MG63 (cell line): ENCODE measurements around the gene TAAR2. TPM values are rescaled to one million over a fixed set of nuclear protein-coding genes. Genes with fewer than 3 reads are reported as not detected.
A peak's percentile ranks its signal among the peaks of the same experiment; 100 is the strongest.
"Not testable (repeated sequence)": the region's sequence is repeated elsewhere in the genome, so short reads cannot be mapped to it uniquely, and the experiment has no call there.

ENCODE experiments used
- DNase-seq: peaks from one replicate; pipeline ENCODE4 v3.0.0-alpha.2; 2020
- H3K27me3 ChIP-seq: fragments of 250-450 bp; sonication (Bioruptor Pico); 2 replicates; pipeline ENCODE4 v1.5.1; 2020; ENCODE audit warnings: mild to moderate bottlenecking, moderate library complexity
- H3K36me3 ChIP-seq: fragments of 250-450 bp; sonication (Bioruptor Pico); 2 replicates; pipeline ENCODE4 v1.5.1; 2020; ENCODE audit warnings: mild to moderate bottlenecking, moderate library complexity
- H3K4me3 ChIP-seq: fragments of 250-450 bp; sonication (Bioruptor Pico); 2 replicates; pipeline ENCODE4 v1.5.1; 2020; ENCODE audit warnings: mild to moderate bottlenecking, moderate library complexity
- H3K9me3 ChIP-seq: fragments of 250-450 bp; sonication (Bioruptor Pico); 2 replicates; pipeline ENCODE4 v1.5.1; 2020; ENCODE audit warnings: mild to moderate bottlenecking, moderate library complexity
- total RNA-seq: library from RNA; depleted of rRNA; stranded (reverse); fragments of >200 nt; shearing (Covaris generic); gene quantifications from 2 replicates; pipeline ENCODE4 v1.2.3, GENCODE V29; 2014; ENCODE audit warnings: low replicate concordance

The TAAR2 gene
- total RNA-seq, 1 experiment from 2014 or later, result not detected

DNA sequence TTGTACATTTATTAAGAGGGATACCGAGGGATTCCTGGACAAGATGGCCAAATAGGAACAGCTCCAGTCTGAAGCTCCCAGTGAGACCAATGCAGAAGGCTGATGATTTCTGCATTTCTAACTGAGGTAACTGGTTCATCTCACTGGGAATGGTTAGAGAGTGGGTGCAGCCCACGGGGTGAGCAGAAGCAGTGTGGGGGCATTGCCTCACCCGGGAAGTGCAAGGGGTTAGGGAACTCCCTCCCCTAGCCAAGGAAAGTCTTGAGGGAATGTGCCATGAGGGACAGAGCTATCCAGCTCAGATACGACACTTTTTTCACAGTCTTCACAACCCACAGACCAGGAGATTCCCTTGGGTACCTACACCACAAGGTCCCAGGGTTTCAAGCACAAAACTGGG, 10.7 kb upstream of the TAAR2 start:
- peaks cover 65% of the 10 kb centered on the region for H3K27me3 ChIP-seq
- DNase-seq, result no peak
- peaks cover 12% of the 10 kb centered on the region; the same call in 1 of the 2 replicates for H3K9me3 ChIP-seq
- H3K4me3 ChIP-seq, result no peak overlapping the region
- H3K36me3 ChIP-seq, result no peaks in the 10 kb centered on the region

DNA sequence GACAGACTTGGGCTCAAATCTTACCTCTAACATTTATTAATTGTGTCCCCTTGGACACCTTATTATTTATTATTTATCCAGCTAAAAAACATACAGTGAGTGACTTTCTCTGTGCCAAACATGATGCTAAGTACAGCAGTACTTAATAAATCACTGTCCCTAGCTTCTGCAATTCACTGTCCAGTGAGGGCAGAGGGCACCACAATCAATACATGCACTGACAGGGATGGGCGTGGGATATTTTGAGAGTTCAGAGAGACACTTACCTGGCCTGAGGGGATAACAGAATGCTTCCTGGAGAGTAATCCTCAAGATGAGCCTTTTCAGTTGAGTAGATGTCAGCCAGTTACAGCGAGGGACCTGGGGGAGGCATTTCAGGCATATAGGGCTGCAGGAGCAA, 9.3 kb upstream of the TAAR2 start:
- no peaks in the 10 kb centered on the region for H3K36me3 ChIP-seq
- peaks cover 21% of the 10 kb centered on the region; the same call in 1 of the 2 replicates for H3K9me3 ChIP-seq
- H3K27me3 ChIP-seq, result peaks cover 68% of the 10 kb centered on the region
- DNase-seq, result no peak
- no peak overlapping the region for H3K4me3 ChIP-seq

DNA sequence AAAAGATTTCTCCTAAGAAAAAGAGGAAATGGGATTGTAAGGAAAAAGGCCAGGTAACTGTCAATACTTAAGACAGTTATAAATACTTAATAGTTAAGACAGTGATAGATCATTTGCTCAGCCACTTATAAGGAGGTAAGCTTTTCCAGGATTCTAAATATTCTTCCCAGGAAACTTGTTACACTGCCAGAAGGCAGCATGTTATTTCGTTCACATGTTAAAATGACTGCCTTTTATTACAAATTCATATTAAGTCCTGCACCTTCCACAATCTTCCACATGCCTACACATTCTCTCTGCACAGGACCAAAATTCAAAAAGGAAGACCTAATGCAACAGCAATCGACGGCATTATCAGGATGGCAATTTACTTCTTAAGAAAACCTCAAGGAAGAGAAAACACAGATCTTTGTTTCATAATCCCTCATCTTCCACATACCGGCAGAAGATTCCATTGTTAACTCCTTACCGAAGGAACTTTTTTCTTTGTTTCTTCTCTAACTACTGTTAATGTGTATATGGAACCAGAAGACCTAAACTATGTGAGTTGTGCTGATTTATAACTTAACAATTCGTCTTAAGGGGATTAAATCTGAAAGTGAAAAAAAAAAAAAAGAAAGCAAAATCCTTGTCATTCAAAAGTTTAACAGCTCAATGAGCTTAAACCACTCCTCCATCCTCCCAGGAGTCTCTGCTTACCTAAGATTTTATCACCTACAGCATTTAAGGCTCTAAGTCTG, 799 bp downstream of the TAAR2 start:
- Histone ChIP-seq H3K27me3 (peaks cover 64% of the 10 kb centered on the region), H3K4me3 (no peak overlapping the region), H3K9me3 (no peaks in the 10 kb centered on the region; the same call in 1 of the 2 replicates), H3K36me3 (no peaks in the 10 kb centered on the region)
- DNase-seq, result no peak

DNA sequence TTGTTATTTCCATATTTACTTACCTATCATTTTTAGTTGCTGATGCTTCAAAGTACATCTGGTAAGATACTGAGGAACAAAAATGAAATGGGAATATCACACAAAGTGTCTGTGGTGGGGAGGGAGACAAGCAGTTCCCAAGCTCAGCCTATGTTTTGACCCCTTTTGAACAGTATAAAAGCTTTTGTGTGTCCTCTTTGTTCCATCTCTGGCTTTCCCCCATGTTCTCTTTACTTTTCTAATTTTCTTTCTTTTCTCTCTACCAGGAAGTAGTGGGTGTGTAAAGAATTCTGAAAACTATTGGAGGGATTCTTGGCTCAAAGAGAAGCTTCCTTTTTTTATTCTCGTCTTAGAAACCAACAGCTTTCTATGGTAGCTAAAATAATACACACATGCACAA, 7.4 kb downstream of the TAAR2 start:
- Histone ChIP-seq H3K36me3 (no peaks in the 10 kb centered on the region), H3K9me3 (no peaks in the 10 kb centered on the region), H3K27me3 (peaks cover 76% of the 10 kb centered on the region), H3K4me3 (no peak overlapping the region)
- DNase-seq, result no peak

DNA sequence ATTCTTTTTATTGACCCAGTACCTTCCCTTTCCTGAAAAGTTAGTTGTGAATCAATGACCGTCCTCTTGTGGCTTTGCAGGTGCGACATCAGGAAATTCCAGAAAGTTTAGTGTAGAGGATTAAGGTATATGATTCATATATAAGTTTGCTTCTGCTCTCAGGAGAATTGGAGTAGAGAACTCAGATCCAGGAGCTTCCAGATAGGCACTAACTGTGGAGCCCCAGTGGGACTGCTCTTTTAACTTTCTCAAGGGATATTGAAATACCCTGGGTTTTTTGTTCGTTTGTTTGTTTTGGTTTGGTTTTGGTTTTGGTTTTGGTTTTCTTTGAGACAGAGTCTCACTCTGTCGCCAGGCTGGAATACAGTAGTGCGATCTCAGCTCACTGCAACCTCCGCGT, 9.5 kb downstream of the TAAR2 start:
- Histone ChIP-seq H3K36me3 (no peaks in the 10 kb centered on the region), H3K27me3 (peaks cover 65% of the 10 kb centered on the region), H3K9me3 (no peaks in the 10 kb centered on the region), H3K4me3 (no peak overlapping the region)
- no peak for DNase-seq

DNA sequence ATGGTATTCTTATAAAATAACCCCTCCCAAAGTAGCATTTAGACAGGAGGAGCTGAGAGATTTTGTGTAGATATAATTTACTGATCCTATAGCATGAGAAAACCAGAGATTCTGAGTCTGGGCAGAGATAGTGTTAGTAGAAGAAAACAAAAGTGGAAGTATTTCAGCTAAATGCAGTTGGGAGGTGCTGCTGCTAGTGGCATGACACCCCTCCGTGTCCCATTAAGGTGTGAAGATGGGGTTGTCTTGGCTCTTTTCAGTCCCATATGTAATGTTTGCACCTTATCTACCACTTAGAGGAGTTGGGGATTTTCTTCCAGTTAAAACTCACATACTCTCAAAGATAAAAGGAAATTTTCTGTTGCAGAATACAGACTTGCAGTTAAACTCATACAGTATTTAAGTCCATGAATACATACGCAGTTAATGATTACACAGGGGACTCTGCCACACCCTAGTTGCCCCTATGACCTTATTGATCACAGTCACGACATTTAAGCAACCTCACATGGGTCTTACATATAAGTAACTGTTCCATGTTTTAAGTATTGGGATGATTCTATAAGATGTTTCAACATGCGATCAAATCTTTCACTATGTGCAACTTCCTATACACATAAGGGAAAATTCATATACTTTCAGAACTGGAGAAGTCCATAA, 11.5 kb downstream of the TAAR2 start:
- no peak for DNase-seq
- Histone ChIP-seq H3K4me3 (no peak overlapping the region), H3K27me3 (peaks cover 58% of the 10 kb centered on the region), H3K9me3 (no peaks in the 10 kb centered on the region), H3K36me3 (no peaks in the 10 kb centered on the region)

DNA sequence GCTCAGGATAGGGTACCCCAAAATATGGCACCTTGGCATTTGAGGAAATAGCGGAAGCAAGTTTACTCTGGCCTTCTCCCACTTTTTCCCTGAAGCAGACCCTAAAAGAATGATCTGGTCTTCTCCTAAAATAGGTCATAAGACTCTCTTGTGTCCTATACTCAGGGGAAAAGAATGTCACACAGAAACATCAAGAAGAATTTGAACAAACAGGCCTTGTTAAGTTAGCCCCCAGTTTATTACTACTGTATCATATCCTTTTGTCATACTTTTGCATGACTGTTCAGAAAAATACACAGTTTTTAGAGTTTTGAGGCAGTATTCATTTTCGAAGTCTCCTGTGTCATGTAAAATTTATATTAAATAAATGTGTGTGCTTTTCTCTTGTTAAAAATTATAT, 12.5 kb downstream of the TAAR2 start:
- DNase-seq, result no peak
- Histone ChIP-seq H3K27me3 (peaks cover 51% of the 10 kb centered on the region), H3K9me3 (no peaks in the 10 kb centered on the region), H3K36me3 (no peaks in the 10 kb centered on the region), H3K4me3 (no peak overlapping the region)

DNA sequence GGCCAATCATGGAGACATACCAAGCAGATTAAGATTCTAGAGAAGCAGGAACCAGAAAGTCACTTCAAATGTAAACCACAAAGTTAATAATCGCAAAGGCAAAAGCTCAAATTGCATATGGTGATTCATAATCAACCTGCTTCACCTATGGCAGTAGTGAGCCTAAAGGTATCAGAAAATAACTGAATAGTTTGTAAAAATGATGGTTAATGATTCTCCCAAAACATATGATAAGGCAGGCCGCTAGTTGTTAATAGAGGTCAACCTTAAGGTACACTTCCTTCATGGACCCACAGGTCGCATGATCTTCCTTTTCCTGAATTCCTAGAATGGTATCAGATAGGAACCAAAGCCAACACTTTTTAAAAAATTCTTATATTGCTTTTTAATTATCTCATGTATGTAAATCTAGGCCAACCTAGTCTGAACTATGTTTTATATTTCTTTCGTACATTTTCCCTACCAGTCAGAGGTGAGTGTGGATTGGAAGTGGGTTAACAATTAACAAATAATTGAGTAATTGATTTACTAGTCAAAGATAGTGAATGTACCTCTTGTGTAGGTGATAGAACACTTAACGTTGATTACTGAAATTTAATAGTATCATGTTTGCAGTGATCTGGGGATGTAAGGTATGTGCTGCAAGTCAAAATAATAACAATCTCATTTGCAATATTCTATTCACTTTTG, 16.4 kb downstream of the TAAR2 start:
- H3K27me3 ChIP-seq, result peaks cover 30% of the 10 kb centered on the region
- DNase-seq, result no peak
- no peaks in the 10 kb centered on the region for H3K36me3 ChIP-seq
- H3K4me3 ChIP-seq, result no peak overlapping the region
- no peaks in the 10 kb centered on the region for H3K9me3 ChIP-seq

DNA sequence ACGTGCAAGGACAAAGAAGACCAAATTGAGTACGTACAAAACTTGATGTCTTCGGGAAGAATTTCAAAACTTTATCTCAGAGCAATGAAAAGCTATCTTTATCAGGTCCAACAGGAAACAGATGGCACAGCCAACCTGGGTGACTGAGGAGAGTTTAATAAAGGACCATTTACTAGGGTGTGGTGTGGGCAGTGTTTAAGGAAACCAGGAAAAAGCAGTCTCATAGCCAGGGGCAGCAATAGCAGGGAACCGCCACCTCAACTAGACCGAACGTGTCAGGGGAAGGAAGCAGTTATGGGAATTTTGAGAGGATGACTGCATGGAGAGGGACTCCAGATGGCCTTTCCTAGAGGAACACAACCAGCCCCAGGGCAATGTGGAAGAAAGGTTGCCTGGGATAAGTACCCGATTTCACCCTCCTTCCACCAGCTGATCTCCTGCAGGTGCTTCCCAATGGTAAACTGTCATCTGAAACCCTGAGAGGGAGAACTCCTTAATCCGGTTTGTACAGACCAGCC, 19.4 kb downstream of the TAAR2 start:
- no peaks in the 10 kb centered on the region for H3K36me3 ChIP-seq
- H3K27me3 ChIP-seq, result peaks cover 26% of the 10 kb centered on the region
- no peak overlapping the region for H3K4me3 ChIP-seq
- H3K9me3 ChIP-seq, result no peaks in the 10 kb centered on the region
- no peak for DNase-seq

DNA sequence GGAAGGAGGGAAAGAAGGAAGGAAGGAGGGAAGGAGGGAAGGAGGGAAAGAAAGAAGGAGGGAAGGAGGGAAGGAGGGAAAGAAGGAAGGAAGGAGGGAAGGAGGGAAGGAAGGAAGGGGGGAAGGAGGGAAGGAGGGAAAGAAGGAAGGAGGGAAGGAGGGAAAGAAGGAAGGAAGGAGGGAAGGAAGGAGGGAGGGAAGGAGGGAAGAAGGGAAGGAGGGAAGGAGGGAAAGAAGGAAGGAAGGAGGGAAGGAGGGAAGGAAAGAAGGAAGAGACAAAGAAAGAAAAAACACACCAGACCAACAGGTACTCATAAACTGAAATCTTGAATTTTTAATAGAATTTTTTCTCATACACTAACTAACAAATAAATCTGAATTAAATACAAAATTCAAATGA, 23.2 kb downstream of the TAAR2 start:
- H3K27me3 ChIP-seq, result peaks cover 48% of the 10 kb centered on the region
- not testable (repeated sequence) for DNase-seq, H3K36me3 ChIP-seq, H3K9me3 ChIP-seq, H3K4me3 ChIP-seq

DNA sequence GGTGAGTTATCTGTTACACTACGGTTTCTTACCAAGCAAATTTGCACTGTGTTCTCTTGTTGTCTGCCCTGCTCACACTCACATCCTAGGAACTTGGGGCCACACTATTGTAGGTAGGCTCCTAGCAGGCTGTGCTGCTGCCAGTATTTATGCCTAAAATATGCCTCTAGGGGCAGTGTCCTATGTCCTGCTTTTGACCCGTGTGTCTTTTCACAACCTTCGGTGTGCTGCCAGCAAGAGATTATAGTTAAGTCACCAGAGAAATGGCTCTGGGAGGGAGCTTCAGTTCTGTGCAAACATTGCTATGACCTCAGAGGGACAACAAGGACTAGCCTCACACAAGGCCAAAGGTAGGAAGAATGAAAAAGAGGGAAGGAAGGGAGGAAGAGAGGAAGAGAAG, 25.6 kb downstream of the TAAR2 start:
- H3K4me3 ChIP-seq, result no peak overlapping the region
- H3K27me3 ChIP-seq, result peaks cover 43% of the 10 kb centered on the region
- H3K9me3 ChIP-seq, result no peaks in the 10 kb centered on the region
- no peaks in the 10 kb centered on the region for H3K36me3 ChIP-seq
- DNase-seq, result peak; percentile 7

DNA sequence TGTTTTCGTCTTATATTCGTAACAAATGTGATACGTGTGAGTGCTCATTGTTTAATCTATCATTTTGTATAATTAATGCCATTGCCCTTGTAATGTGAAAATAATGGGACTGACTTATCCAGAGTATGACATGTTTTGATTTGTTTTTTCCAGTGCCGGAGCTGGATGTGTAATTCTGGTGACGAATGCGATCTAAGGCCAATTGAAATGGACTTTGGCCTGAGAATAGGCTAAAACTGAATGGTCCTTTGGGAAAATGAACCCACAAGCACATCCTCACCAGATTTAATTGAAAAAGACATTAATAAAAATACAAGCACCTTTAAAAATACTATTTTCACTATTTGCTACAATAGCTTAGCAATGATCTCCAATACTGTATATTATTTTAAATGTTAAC, 27.9 kb downstream of the TAAR2 start:
- DNase-seq, result no peak
- Histone ChIP-seq H3K36me3 (no peaks in the 10 kb centered on the region), H3K27me3 (peaks cover 52% of the 10 kb centered on the region)

DNA sequence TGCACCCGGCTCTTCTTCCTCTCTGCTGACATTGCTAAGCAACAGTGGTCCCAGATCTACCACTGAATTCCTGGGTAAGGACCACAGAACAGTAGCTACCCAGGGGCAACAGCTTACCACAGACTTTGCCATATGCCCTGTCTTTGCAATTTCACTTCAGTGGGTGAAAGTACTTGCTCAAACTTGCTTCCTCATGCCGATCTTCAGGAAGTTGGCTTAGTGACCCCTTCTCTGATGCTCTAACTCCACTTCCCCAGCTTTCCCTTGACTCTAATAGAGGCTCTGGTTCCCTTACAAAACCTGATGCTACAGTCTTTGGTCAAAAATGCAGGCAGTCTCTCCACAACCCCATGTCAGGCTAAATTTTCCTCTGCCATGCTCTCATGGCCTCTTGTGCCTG, 31.2 kb downstream of the TAAR2 start:
- Histone ChIP-seq H3K27me3 (peaks cover 48% of the 10 kb centered on the region), H3K36me3 (no peaks in the 10 kb centered on the region), H3K9me3 (no peaks in the 10 kb centered on the region), H3K4me3 (no peak overlapping the region)
- no peak for DNase-seq

More for the DNA sequence above, 27.9 kb downstream of the TAAR2 start:
- no peaks in the 10 kb centered on the region for H3K9me3 ChIP-seq
- H3K4me3 ChIP-seq, result no peak overlapping the region

DNA sequence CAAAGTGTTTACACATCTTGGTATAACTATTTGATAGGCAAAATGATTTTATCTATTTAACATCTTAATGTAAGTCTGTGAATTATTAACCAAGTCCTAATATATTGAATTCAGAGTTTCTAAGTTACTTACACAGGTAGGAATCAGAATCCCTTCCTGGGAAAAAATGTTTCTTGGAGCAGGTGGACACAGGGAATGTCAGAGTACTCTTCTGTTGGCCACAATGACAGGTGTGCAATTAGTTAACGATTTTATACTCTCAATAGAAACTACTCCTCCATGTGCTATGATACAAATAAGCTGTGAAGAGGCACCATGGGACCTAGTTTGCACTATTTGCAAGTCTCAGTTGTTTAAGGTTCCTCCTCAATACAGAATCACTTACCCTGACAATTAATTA, 33.7 kb downstream of the TAAR2 start:
- no peak overlapping the region for H3K4me3 ChIP-seq
- DNase-seq, result no peak
- H3K27me3 ChIP-seq, result peaks cover 32% of the 10 kb centered on the region
- no peaks in the 10 kb centered on the region for H3K36me3 ChIP-seq
- no peaks in the 10 kb centered on the region for H3K9me3 ChIP-seq

DNA sequence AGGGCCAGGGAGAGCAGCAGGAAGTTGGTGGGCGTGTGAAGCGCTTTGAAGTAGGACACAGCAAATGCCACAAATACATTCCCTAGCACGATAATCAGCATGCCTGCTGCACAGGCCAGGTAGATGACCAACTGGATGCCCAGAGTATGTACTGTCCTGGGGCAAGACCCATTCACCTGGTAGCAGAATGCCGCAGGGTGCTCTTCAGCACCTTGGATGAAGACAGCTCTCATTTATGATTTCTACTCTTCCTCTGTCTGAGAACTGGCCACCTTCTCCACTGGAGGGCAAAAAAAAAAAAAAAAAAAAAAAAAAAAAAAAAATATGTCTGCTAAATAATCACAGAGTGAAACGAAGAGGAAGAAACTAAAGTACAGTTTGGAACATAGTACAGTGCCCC, 34.6 kb downstream of the TAAR2 start, which contains the start of gene TAAR5:
Gene TAAR5 (minus strand): TSS at position 288 of the 400 bp plus-strand sequence. CDS start 55 bp downstream, at position 233.
- no peak for DNase-seq
- H3K36me3 ChIP-seq, result no peaks in the 10 kb centered on the region
- H3K4me3 ChIP-seq, result no peak within 1 kb of the TSS
- peaks cover 36% of the 10 kb centered on the region for H3K27me3 ChIP-seq
- H3K9me3 ChIP-seq, result no peaks in the 10 kb centered on the region

DNA sequence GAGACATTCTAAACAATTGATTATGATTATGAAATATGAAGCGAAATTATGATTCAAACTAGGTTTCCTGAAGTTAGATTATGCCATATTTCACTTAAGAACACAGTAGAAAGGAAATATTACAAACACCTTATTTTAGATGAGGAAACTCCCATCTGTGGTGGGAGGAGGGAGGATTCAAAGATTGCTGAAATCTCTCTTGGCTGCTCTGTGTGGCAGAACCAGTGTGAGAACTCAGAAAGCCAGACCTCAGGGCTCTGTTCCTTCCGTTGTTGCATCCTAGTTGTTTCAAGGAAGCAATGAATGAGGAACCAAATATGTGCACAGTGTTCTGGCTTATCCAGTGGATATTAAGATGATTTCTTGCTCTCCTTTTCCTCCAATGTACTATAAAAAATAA, 36.7 kb downstream of the TAAR2 start:
- DNase-seq, result no peak
- H3K9me3 ChIP-seq, result no peaks in the 10 kb centered on the region
- H3K36me3 ChIP-seq, result no peaks in the 10 kb centered on the region
- peaks cover 45% of the 10 kb centered on the region for H3K27me3 ChIP-seq
- H3K4me3 ChIP-seq, result no peak overlapping the region

DNA sequence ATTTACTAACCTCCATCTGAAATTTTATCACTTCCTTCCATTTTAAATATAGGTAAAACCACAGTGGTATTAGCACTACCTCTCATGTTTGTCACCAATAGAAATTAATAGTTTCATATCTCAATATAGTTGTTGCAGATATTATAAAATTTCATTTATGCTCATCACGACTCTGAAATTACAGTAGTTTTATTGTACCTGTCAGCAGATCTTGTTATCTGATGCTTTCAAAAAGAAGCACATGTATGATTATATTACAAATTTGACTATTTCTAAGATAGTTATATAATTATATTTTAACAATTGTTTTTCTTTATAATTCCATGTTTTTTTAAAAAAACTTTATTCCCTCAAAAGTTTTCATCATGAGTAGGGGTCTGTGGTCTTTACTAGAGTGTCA, 39.4 kb downstream of the TAAR2 start:
- no peaks in the 10 kb centered on the region for H3K9me3 ChIP-seq
- no peak overlapping the region for H3K4me3 ChIP-seq
- no peaks in the 10 kb centered on the region for H3K36me3 ChIP-seq
- peaks cover 34% of the 10 kb centered on the region for H3K27me3 ChIP-seq
- no peak for DNase-seq
